ENCODE results near the gene HDAC4.

The HDAC4 gene

GRCh38 chr2:239300871-239301735 is 99.7 kb downstream of the HDAC4 start:
- Histone ChIP-seq H3K4me1 (ENCODE audit: insufficient read depth, low read length) (peaks cover 5% of the 10 kb centered on the region), H3K36me3 (ENCODE audit: insufficient read depth, low read length) (no peaks in the 10 kb centered on the region), H3K9ac (ENCODE audit: low read depth, low read length) (no peak overlapping the region), H3K9me3 (ENCODE audit: control insufficient read depth, insufficient read depth, low read length) (no peaks in the 10 kb centered on the region)

DNA sequence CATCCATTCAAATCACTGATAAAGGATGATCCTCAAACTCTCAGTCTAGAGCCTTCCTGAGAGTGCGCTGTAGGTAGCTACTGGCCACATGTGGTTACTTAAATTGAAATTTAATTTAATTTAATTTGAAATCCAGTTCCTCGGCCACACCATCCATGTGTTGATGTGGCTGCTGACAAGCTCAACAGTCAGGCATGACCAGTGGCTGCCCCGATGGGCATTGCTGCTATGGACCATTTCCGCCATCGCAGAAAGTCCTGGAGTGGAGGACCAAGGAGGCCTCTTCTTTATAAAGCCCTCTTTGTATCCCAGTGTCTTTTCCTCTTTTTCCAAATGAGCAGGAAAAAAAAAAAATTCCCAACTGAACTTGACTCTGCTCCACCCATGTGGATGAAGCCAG is 100.6 kb downstream of the HDAC4 start:
- Histone ChIP-seq H3K36me3 (ENCODE audit: insufficient read depth, low read length) (no peaks in the 10 kb centered on the region), H3K9ac (ENCODE audit: low read depth, low read length) (no peak overlapping the region), H3K4me1 (ENCODE audit: insufficient read depth, low read length) (peaks cover 12% of the 10 kb centered on the region), H3K9me3 (ENCODE audit: control insufficient read depth, insufficient read depth, low read length) (no peaks in the 10 kb centered on the region)

DNA sequence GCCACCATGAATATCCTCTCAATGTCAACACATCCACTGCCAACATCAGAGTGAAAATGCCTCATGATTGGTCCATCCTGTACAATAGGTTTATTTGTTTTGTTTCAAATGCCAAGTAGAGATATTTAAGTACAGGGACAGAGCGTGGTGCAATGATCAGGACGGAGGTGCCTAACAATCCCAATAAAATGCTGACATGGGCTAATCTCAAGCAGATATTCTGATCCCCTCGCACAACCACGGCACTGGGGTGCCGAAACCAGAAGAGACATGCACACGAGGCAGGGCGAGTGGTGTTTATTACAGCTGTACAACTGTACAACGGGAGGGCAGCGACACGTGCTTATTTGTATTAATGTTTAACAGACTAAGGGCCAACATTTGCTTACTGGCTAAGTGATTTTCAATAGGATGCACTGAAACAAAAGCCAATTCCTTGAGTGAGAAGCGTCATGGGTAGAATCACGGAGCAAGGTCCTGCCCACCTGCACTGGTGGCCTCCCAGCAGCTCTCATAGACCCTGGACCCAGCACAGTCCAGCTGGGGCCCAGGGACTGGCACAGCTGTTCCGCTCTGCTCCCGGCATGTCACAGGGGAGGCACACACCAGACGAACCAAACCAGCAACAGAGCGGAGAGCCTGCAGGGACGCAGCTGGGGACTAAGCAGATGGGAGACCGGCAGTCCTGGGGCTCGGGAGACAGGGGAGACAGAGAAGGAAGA is 101.4 kb downstream of the HDAC4 start:
- Histone ChIP-seq H3K4me1 (ENCODE audit: insufficient read depth, low read length) (peaks cover 12% of the 10 kb centered on the region), H3K9me3 (ENCODE audit: control insufficient read depth, insufficient read depth, low read length) (no peaks in the 10 kb centered on the region), H3K36me3 (ENCODE audit: insufficient read depth, low read length) (no peaks in the 10 kb centered on the region), H3K9ac (ENCODE audit: low read depth, low read length) (no peak overlapping the region)

- Histone ChIP-seq H3K36me3 (ENCODE audit: insufficient read depth, low read length) (no peaks in the 10 kb centered on the region), H3K4me1 (ENCODE audit: insufficient read depth, low read length) (peaks cover 12% of the 10 kb centered on the region), H3K9ac (ENCODE audit: low read depth, low read length) (no peak overlapping the region), H3K9me3 (ENCODE audit: control insufficient read depth, insufficient read depth, low read length) (no peaks in the 10 kb centered on the region)
Observed at GRCh38 chr2:239298116-239298804, 102.6 kb downstream of the HDAC4 start.

DNA sequence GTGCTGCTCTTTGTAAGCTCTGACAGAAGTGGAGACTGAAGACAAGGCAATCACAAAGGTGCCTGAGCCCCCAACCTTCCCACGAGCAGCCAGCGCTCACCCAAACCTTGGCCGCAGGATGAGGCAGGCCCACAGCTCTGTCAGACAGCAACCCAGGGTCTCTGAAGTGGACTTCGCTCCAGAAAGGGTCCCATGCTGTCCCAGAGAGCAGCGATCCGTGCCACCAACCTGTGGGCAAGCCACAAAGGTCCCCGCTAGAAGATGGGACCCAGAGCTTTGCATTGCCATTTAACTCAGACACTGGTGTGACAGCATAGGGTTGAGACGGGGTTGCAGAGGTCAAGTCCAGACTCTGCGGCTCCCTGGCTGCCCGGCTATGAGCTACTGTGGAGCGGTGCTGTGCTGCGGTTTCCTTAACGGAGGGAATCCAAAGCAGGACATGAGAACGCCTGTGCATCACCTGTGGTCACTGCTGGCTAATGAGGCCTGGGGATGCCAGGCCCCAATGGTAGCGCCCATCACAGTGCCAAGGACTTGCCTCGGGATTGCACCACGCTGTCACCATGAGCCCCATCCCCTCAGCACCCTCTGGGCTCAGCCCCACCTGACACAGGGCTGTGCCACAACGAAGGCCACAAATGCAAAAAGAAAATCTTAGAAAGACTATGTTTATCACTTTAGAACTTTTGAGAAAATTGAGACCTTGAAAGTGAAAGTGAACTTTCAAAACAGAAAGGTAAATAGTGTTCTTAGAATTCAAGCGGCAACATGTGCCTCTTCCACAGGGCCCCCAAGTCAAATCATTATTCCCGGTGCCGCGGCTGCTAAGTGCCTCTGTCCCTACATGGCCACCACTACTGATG is 103.4 kb downstream of the HDAC4 start:
- no peaks in the 10 kb centered on the region for H3K9me3 ChIP-seq (ENCODE audit: control insufficient read depth, insufficient read depth, low read length)
- H3K36me3 ChIP-seq (ENCODE audit: insufficient read depth, low read length), result no peaks in the 10 kb centered on the region
- H3K4me1 ChIP-seq (ENCODE audit: insufficient read depth, low read length), result peaks cover 19% of the 10 kb centered on the region
- no peak overlapping the region for H3K9ac ChIP-seq (ENCODE audit: low read depth, low read length)

DNA sequence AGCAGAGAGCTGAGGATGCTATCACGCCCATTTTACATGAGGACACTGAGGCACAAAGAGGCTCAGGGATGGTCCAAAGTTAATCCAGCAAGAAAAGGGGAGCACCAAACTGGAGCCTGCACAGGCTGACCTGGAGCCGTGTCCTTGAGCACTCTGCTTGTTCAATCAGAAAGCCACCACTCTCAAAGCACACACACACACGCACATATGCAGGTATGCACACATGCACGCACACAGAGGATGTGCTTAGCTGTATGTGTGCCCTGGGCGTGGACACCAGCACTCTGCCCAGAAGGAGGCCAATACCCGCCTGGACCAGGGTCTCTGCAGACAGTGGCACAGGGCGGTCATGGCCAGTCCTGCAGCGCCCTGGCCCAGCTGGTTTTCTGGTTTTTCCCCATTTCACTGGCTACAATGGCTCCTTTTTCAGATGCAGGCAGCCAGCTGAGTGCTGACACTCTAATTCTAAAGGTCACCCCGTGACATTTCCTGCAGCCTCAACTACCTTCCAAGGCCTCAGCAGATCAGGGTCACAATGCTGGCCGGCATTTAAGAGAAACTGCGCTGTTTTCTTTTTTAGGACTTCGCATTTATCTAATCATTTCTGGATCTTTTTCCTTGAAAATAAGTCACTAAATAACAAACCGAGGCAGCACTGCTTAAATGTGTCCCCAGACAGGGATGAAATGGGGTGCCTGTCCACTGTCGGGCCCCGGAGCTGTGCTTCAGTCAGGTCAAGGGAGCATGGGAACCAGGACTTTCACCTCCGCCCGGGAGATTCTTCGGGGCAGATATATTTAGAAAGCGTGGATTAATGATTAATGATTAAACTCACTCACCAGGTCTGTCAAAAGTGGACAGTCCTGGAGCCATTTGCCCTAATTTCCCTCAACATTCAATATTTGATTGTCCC is 104.5 kb downstream of the HDAC4 start:
- Histone ChIP-seq H3K4me1 (ENCODE audit: insufficient read depth, low read length) (peaks cover 27% of the 10 kb centered on the region), H3K36me3 (ENCODE audit: insufficient read depth, low read length) (no peaks in the 10 kb centered on the region), H3K9ac (ENCODE audit: low read depth, low read length) (no peak overlapping the region), H3K9me3 (ENCODE audit: control insufficient read depth, insufficient read depth, low read length) (no peaks in the 10 kb centered on the region)

DNA sequence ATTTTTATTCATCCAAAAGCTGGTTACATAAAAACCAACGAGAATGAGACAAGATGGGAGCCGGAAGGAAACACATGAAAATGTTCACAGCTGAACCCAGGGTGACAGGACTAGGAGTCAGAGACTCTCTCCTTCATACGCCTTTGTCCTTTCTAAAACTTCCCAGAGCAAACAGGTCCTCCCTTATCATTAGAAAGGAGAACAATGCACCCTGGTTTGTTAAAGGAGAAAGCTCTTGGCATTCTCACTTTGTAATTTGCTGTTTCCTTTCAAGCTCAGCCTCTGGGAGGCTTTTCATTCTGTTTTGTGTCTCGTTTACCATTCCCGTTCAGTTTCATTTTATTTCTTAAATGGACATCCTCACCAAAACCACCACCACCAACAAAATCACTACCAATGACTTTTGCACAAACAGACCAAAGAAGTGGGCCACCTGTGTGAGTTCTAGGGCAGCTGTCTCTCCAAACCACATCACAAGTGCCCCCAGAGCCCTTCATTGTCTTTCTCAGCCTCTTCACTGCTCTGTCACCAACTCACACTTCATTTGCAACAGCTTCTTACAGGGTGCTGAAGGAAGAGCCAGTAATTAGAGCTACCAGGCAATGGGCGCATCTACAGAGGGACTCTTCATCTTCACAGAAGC is 105.3 kb downstream of the HDAC4 start:
- Histone ChIP-seq H3K4me1 (ENCODE audit: insufficient read depth, low read length) (peaks cover 35% of the 10 kb centered on the region), H3K9ac (ENCODE audit: low read depth, low read length) (peak overlapping the region; percentile 8; the same call in 1 of the 2 replicates), H3K36me3 (ENCODE audit: insufficient read depth, low read length) (no peaks in the 10 kb centered on the region), H3K9me3 (ENCODE audit: control insufficient read depth, insufficient read depth, low read length) (no peaks in the 10 kb centered on the region)

DNA sequence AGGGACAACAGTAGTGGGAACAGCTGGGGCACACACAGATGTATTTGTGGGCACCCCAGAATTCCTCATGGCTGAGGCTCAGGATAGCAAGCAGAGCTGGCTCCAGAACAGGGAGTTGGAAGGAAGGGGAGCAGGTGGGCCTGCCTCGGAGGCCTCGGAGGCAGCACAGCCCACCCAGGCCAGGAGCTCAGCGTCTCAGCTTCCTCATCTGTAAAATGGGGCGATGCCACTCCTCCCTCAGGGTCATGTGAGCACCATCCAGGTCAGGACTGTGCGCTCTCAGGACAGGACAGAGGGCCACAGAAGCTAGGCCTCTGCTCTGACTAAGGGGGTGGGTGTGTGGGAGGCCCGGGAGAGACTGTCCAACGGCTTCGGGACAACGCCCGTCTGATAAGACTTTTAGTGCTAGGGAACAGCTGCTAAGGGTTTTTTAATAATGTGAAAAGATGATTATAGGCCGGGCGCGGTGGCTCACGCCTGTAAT is 106.2 kb downstream of the HDAC4 start:
- no peaks in the 10 kb centered on the region for H3K36me3 ChIP-seq (ENCODE audit: insufficient read depth, low read length)
- peaks cover 37% of the 10 kb centered on the region for H3K4me1 ChIP-seq (ENCODE audit: insufficient read depth, low read length)
- no peak overlapping the region for H3K9ac ChIP-seq (ENCODE audit: low read depth, low read length)
- no peaks in the 10 kb centered on the region for H3K9me3 ChIP-seq (ENCODE audit: control insufficient read depth, insufficient read depth, low read length)

GRCh38 chr2:239293775-239294430 is 106.9 kb downstream of the HDAC4 start:
- H3K9ac ChIP-seq (ENCODE audit: low read depth, low read length), result no peak overlapping the region

DNA sequence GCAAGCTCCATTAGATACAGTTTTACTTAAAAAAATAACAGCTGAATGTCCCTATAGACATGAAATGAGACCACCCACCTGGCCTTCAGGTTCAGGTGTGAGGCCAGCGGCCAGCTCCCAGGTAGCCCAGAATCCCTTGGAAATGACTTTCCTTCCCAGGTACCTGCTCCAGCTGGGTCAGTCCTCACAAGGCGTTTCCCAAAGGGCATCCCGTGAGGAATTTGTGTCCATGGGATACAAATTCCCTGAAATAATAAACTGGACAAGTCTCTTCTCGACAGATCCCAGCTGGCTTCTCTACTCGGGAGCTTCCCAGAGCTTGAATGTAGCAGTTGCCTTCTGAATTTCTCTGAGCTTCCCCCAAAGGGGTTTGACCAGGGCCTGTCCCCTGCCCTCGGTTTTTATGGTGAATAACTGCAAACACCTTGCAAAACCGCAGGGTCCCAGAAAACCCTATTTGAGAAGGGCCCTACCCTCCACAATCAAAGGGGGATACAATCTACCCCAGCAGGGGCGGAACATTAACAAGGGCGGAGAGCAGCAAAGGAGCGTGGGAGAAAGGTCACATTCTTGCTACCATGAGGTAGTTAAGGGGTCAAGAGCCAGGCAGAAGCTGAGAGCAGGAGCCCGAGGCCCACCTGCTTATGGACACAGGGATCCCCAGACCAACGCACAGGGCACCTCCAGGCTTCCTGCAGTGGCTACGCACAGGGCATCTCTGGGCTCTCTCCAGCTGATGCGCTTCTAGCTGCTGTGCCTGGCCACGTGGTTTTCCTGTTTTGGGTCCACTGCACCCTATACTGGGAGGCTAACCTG is 107.7 kb downstream of the HDAC4 start:
- H3K4me1 ChIP-seq (ENCODE audit: insufficient read depth, low read length), result peaks cover 37% of the 10 kb centered on the region

More at GRCh38 chr2:239293775-239294430, 106.9 kb downstream of the HDAC4 start:
- Histone ChIP-seq H3K9me3 (ENCODE audit: control insufficient read depth, insufficient read depth, low read length) (no peaks in the 10 kb centered on the region), H3K36me3 (ENCODE audit: insufficient read depth, low read length) (no peaks in the 10 kb centered on the region), H3K4me1 (ENCODE audit: insufficient read depth, low read length) (peaks cover 37% of the 10 kb centered on the region)

GRCh38 chr2:239292531-239292930 is 108.3 kb downstream of the HDAC4 start:
- H3K9me3 ChIP-seq (ENCODE audit: control insufficient read depth, insufficient read depth, low read length), result no peaks in the 10 kb centered on the region
- H3K36me3 ChIP-seq (ENCODE audit: insufficient read depth, low read length), result no peaks in the 10 kb centered on the region
- H3K9ac ChIP-seq (ENCODE audit: low read depth, low read length), result no peak overlapping the region
- H3K4me1 ChIP-seq (ENCODE audit: insufficient read depth, low read length), result peaks cover 37% of the 10 kb centered on the region

More for the DNA sequence above, 107.7 kb downstream of the HDAC4 start:
- Histone ChIP-seq H3K9me3 (ENCODE audit: control insufficient read depth, insufficient read depth, low read length) (no peaks in the 10 kb centered on the region), H3K9ac (ENCODE audit: low read depth, low read length) (no peak overlapping the region), H3K36me3 (ENCODE audit: insufficient read depth, low read length) (no peaks in the 10 kb centered on the region)
